Forelimb muscle (tissue), 1 donor: ENCODE measurements around the gene RUNX1. TPM values are rescaled to one million over a fixed set of nuclear protein-coding genes. Genes with fewer than 3 reads are reported as not detected.

Source experiments
- DNase-seq: peaks from one replicate; pipeline ENCODE4 v3.0.0-alpha.2; 2013; ENCODE audit warnings: low read depth
- polyA plus RNA-seq: library from polyadenylated mRNA; unstranded; fragments of 120-200 nt; gene quantifications from one replicate; pipeline ENCODE4 v1.2.1, GENCODE V29; 2013; ENCODE audit not compliant: insufficient read length

The RUNX1 gene
- polyA plus RNA-seq, 1 donor: 5.3 TPM

GRCh38 chr21:34946385-34946840 is 102.7 kb downstream of the RUNX1 start:
- no peak for DNase-seq

GRCh38 chr21:34945288-34945687 is 103.8 kb downstream of the RUNX1 start:
- no peak for DNase-seq

GRCh38 chr21:34944015-34944755 is 104.9 kb downstream of the RUNX1 start:
- DNase-seq: no peak

- DNase-seq: no peak
Measured at GRCh38 chr21:34942911-34943310, 106.2 kb downstream of the RUNX1 start.

- no peak for DNase-seq
Measured at GRCh38 chr21:34941162-34941561, 107.9 kb downstream of the RUNX1 start.

GRCh38 chr21:34939673-34940331 is 109.3 kb downstream of the RUNX1 start:
- no peak for DNase-seq

- DNase-seq: no peak
Measured at GRCh38 chr21:34938089-34938764, 110.9 kb downstream of the RUNX1 start.

- no peak for DNase-seq
Measured at GRCh38 chr21:34936883-34937563, 112.1 kb downstream of the RUNX1 start.

- DNase-seq: no peak
Measured at GRCh38 chr21:34936371-34936789, 112.7 kb downstream of the RUNX1 start.

GRCh38 chr21:34935898-34936297 is 113.2 kb downstream of the RUNX1 start:
- DNase-seq: no peak

- no peak for DNase-seq
Measured at GRCh38 chr21:34935452-34935851, 113.7 kb downstream of the RUNX1 start.

- no peak for DNase-seq
Measured at GRCh38 chr21:34934350-34934749, 114.8 kb downstream of the RUNX1 start.

GRCh38 chr21:34933609-34934335 is 115.3 kb downstream of the RUNX1 start:
- no peak for DNase-seq

- no peak for DNase-seq
Measured at GRCh38 chr21:34932233-34932632, 116.9 kb downstream of the RUNX1 start.

- no peak for DNase-seq
Measured at GRCh38 chr21:34930971-34931370, 118.1 kb downstream of the RUNX1 start.

- DNase-seq: no peak
Measured at GRCh38 chr21:34928637-34929036, 120.5 kb downstream of the RUNX1 start.

- no peak for DNase-seq
Measured at GRCh38 chr21:34927992-34928391, 121.1 kb downstream of the RUNX1 start.

- DNase-seq: no peak
Measured at GRCh38 chr21:34926803-34927467, 122.2 kb downstream of the RUNX1 start.

- no peak for DNase-seq
Measured at GRCh38 chr21:34925597-34925996, 123.5 kb downstream of the RUNX1 start.

GRCh38 chr21:34924771-34925419 is 124.2 kb downstream of the RUNX1 start:
- DNase-seq: no peak
